Glutamatergic neuron (in vitro differentiated cells): ENCODE measurements around the gene AKNAD1. TPM values are rescaled to one million over a fixed set of nuclear protein-coding genes. Genes with fewer than 3 reads are reported as not detected.

Experiments used
- DNase-seq: peaks from one replicate; pipeline ENCODE4 v3.0.0; 2022
- H3K27ac Mint-ChIP-seq: one replicate; pipeline ENCODE4 v1.8.0; 2020; ENCODE audit warnings: mild to moderate bottlenecking, mixed read lengths, inconsistent platforms; ENCODE audit not compliant: unreplicated experiment
- H3K27me3 Mint-ChIP-seq: one replicate; pipeline ENCODE4 v1.8.0; 2020; ENCODE audit warnings: mild to moderate bottlenecking, moderate library complexity, mixed read lengths, inconsistent platforms; ENCODE audit not compliant: unreplicated experiment
- H3K36me3 Mint-ChIP-seq: one replicate; pipeline ENCODE4 v1.8.0; 2020; ENCODE audit warnings: mild to moderate bottlenecking, mixed read lengths, inconsistent platforms; ENCODE audit not compliant: unreplicated experiment
- H3K4me1 Mint-ChIP-seq: one replicate; pipeline ENCODE4 v1.8.0; 2020; ENCODE audit warnings: mild to moderate bottlenecking, low read depth, mixed read lengths, inconsistent platforms; ENCODE audit not compliant: unreplicated experiment
- H3K4me3 Mint-ChIP-seq: one replicate; pipeline ENCODE4 v1.8.0; 2020; ENCODE audit warnings: mild to moderate bottlenecking, mixed read lengths, inconsistent platforms; ENCODE audit not compliant: unreplicated experiment
- H3K9me3 Mint-ChIP-seq: one replicate; pipeline ENCODE4 v1.8.0; 2020; ENCODE audit warnings: mild to moderate bottlenecking, moderate library complexity, mixed read lengths, inconsistent platforms; ENCODE audit not compliant: unreplicated experiment
- CTCF ChIP-seq: fragments of 200-600 bp; sonication (generic); IDR thresholded peaks from one replicate; pipeline ENCODE4 v1.5.0; 2021; ENCODE audit not compliant: partially characterized antibody, unreplicated experiment
- total RNA-seq: library from RNA; stranded (reverse); fragmentation: NEBNext Ultra II Directional; extraction: Animal tissue kit (Norgen Biotek cat#: 25700); gene quantifications from one replicate; pipeline ENCODE4 v1.2.1, GENCODE V29; 2021; ENCODE audit not compliant: unreplicated experiment

The AKNAD1 gene
- total RNA-seq, 1 donor from 2014 or later = not detected

GRCh38 chr1:108858230-108858950 is 1.5 kb upstream of the AKNAD1 start:
- Mint-ChIP-seq H3K4me3 (no peak overlapping the region), H3K36me3 (no peaks in the 10 kb centered on the region), H3K27me3 (peaks cover 2% of the 10 kb centered on the region), H3K4me1 (peaks cover 4% of the 10 kb centered on the region), H3K9me3 (no peaks in the 10 kb centered on the region), H3K27ac (no peak overlapping the region)
- no peak for DNase-seq
- no peak for TF ChIP-seq CTCF

- Mint-ChIP-seq H3K27me3 (no peaks in the 10 kb centered on the region), H3K27ac (no peak overlapping the region)
These were observed 2.5 kb downstream of the AKNAD1 start for GRCh38 chr1:108854221-108855019.

GRCh38 chr1:108852221-108852975 is 4.5 kb downstream of the AKNAD1 start:
- TF ChIP-seq CTCF = no peak
- H3K27ac Mint-ChIP-seq = no peak overlapping the region
- no peaks in the 10 kb centered on the region for H3K27me3 Mint-ChIP-seq
- H3K36me3 Mint-ChIP-seq = no peaks in the 10 kb centered on the region
- no peak for DNase-seq
- no peak overlapping the region for H3K4me3 Mint-ChIP-seq
- no peaks in the 10 kb centered on the region for H3K4me1 Mint-ChIP-seq
- H3K9me3 Mint-ChIP-seq = no peaks in the 10 kb centered on the region

More at GRCh38 chr1:108854221-108855019, 2.5 kb downstream of the AKNAD1 start:
- Mint-ChIP-seq H3K4me3 (no peak overlapping the region), H3K9me3 (no peaks in the 10 kb centered on the region), H3K4me1 (peaks cover 4% of the 10 kb centered on the region), H3K36me3 (no peaks in the 10 kb centered on the region)
- TF ChIP-seq CTCF = no peak
- DNase-seq = no peak

- Mint-ChIP-seq H3K27me3 (no peaks in the 10 kb centered on the region), H3K4me1 (no peaks in the 10 kb centered on the region), H3K4me3 (no peak overlapping the region), H3K36me3 (no peaks in the 10 kb centered on the region), H3K27ac (no peak overlapping the region), H3K9me3 (no peaks in the 10 kb centered on the region)
- no peak for TF ChIP-seq CTCF
- no peak for DNase-seq
These were observed 5.3 kb downstream of the AKNAD1 start for GRCh38 chr1:108851567-108851966.
